ENCODE results near the gene ERMP1.

The ERMP1 gene

GRCh38 chr9:5773324-5773999 is 59.5 kb downstream of the ERMP1 start:
- Histone ChIP-seq H4K20me1 (ENCODE audit: insufficient read depth, low read length) (no peaks in the 10 kb centered on the region), H3K27ac (ENCODE audit: low read depth, low read length, poor library complexity, severe bottlenecking) (no peak overlapping the region), H3K36me3 (ENCODE audit: insufficient read depth, low read length) (peaks cover 99% of the 10 kb centered on the region), H3F3A (ENCODE audit: insufficient read depth, low read length) (no peaks in the 10 kb centered on the region), H3K4me1 (ENCODE audit: insufficient read depth, low read length, severe bottlenecking) (no peaks in the 10 kb centered on the region), H3K9me2 (ENCODE audit: low read depth, low read length) (no peaks in the 10 kb centered on the region), H3K79me2 (ENCODE audit: insufficient read depth, low read length) (no peaks in the 10 kb centered on the region), H3K27me3 (ENCODE audit: insufficient read depth, low read length) (no peaks in the 10 kb centered on the region), H2AFZ (ENCODE audit: low read length) (no peak overlapping the region), H3K4me3 (ENCODE audit: low read depth, low read length, poor library complexity, severe bottlenecking) (no peak overlapping the region), H3K9ac (ENCODE audit: low read length) (no peak overlapping the region), H3K9me3 (ENCODE audit: low read length) (peaks cover 13% of the 10 kb centered on the region), H3K4me2 (ENCODE audit: low read length) (no peak overlapping the region)
- TF ChIP-seq, protein P1, sequence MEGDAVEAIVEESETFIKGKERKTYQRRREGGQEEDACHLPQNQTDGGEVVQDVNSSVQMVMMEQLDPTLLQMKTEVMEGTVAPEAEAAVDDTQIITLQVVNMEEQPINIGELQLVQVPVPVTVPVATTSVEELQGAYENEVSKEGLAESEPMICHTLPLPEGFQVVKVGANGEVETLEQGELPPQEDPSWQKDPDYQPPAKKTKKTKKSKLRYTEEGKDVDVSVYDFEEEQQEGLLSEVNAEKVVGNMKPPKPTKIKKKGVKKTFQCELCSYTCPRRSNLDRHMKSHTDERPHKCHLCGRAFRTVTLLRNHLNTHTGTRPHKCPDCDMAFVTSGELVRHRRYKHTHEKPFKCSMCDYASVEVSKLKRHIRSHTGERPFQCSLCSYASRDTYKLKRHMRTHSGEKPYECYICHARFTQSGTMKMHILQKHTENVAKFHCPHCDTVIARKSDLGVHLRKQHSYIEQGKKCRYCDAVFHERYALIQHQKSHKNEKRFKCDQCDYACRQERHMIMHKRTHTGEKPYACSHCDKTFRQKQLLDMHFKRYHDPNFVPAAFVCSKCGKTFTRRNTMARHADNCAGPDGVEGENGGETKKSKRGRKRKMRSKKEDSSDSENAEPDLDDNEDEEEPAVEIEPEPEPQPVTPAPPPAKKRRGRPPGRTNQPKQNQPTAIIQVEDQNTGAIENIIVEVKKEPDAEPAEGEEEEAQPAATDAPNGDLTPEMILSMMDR (IDR thresholded peaks at IDR 0.05; ENCODE audit: low read length) = peak; percentile 41; the same call in 1 of the 2 replicates
- no peak for TF ChIP-seq EZH2 (IDR thresholded peaks at IDR 0.05; ENCODE audit: borderline replicate concordance, low read length)

DNA sequence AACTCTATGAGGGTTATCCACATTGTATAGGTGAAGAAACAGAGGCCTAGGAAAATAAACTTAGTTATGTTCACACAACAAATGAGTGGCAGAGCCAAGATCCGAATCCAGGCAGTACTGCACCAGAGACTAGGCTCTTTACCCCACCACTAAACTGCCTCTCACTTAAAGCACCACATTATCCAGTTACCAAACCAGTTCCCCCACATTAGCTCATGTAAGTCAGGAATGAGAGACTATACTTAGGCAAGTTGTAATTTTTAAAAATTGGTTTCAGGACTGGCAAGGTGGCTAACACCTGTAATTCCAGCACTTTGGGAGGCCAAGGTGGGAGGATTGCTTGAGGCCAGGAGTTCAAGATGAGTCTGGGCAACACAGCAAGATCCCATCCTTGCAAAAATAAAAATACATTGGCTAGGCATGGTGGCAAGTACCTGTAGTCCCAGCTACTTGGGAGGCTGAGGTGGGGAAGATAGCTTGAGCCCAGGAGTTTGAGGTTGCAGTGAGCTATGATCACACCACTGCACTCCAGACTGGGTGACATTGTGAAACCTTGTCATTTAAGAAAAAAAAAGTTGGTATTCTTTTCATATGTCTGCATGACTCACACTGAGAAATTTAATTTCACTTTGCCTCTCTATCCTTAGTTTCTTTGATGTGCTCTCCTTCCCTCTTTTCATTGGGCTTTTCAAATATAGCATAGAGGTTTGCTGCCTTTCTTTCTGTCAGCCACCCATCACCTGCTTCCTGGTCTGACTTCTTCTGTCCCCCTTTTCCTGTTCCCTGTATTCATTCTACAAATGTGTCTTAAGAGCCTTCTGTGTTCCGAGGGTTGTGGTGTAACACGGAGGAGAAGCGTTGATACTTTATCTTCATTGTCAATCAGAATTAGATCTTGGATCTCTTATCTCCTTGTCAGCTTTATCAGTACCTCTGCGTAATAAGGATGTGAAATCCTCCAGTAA is 64.7 kb downstream of the ERMP1 start:
- Histone ChIP-seq H3K27ac (ENCODE audit: low read depth, low read length, poor library complexity, severe bottlenecking) (no peak overlapping the region), H3K4me1 (ENCODE audit: insufficient read depth, low read length, severe bottlenecking) (peaks cover 20% of the 10 kb centered on the region), H3K27me3 (ENCODE audit: insufficient read depth, low read length) (no peaks in the 10 kb centered on the region), H3K36me3 (ENCODE audit: insufficient read depth, low read length) (peaks cover 97% of the 10 kb centered on the region), H4K20me1 (ENCODE audit: insufficient read depth, low read length) (no peaks in the 10 kb centered on the region), H2AFZ (ENCODE audit: low read length) (no peak overlapping the region), H3K9ac (ENCODE audit: low read length) (no peak overlapping the region), H3K9me2 (ENCODE audit: low read depth, low read length) (no peaks in the 10 kb centered on the region), H3F3A (ENCODE audit: insufficient read depth, low read length) (no peaks in the 10 kb centered on the region; the same call in 1 of the 2 replicates), H3K4me2 (ENCODE audit: low read length) (no peak overlapping the region), H3K79me2 (ENCODE audit: insufficient read depth, low read length) (no peaks in the 10 kb centered on the region), H3K9me3 (ENCODE audit: low read length) (no peaks in the 10 kb centered on the region), H3K4me3 (ENCODE audit: low read depth, low read length, poor library complexity, severe bottlenecking) (no peak overlapping the region)
- TF ChIP-seq, protein P1 (IDR thresholded peaks at IDR 0.05; ENCODE audit: low read length) = no peak

DNA sequence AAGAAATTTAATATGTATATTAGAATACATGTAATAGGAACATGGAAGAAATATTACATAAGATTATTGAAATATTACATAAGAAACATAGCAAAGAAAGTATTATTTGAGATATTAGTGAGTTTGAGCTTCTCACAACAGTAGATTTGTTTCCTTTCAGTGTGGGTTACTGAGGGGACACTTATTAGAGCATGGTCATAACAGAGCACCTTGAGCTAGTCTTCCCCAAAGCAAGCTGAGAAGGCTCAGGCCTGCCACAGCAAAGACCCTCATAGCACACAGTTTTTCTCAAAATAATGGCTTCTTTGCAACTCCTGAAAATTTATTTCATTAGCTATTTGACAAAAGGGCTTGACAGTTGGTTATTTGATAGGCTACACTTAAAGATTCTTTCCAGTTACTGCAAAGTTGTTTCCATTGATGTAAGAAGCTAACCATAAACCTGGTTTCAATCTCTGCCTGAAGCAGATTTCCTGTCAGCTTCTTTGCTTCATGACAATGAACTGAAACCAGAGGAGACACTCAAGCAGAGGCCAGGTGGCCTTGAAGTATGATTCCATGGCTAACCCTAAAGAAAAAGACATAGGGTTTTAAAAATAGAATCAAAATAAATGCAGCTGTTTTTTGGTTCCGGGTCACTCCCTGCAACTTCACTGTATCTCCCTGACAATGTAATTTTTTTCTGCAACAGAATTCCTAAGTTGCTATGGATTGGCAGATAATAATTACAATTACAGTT is 68.6 kb downstream of the ERMP1 start:
- H2AFZ ChIP-seq (ENCODE audit: low read length) = no peak overlapping the region
- TF ChIP-seq, protein P1 (IDR thresholded peaks at IDR 0.05; ENCODE audit: low read length) = no peak
- no peak for TF ChIP-seq EZH2 (IDR thresholded peaks at IDR 0.05; ENCODE audit: borderline replicate concordance, low read length)
- H3K9me2 ChIP-seq (ENCODE audit: low read depth, low read length) = no peaks in the 10 kb centered on the region
- H3K4me3 ChIP-seq (ENCODE audit: low read depth, low read length, poor library complexity, severe bottlenecking) = no peak overlapping the region
- H3K27ac ChIP-seq (ENCODE audit: low read depth, low read length, poor library complexity, severe bottlenecking) = peak overlapping the region; percentile 82
- peak overlapping the region; percentile 2; the same call in 1 of the 2 replicates for H3K9ac ChIP-seq (ENCODE audit: low read length)
- H3K4me2 ChIP-seq (ENCODE audit: low read length) = no peak overlapping the region
- no peaks in the 10 kb centered on the region for H4K20me1 ChIP-seq (ENCODE audit: insufficient read depth, low read length)
- peaks cover 3% of the 10 kb centered on the region; the same call in 1 of the 2 replicates for H3F3A ChIP-seq (ENCODE audit: insufficient read depth, low read length)
- peaks cover 95% of the 10 kb centered on the region for H3K36me3 ChIP-seq (ENCODE audit: insufficient read depth, low read length)
- no peaks in the 10 kb centered on the region for H3K79me2 ChIP-seq (ENCODE audit: insufficient read depth, low read length)
- peaks cover 22% of the 10 kb centered on the region for H3K4me1 ChIP-seq (ENCODE audit: insufficient read depth, low read length, severe bottlenecking)
- no peaks in the 10 kb centered on the region for H3K27me3 ChIP-seq (ENCODE audit: insufficient read depth, low read length)
- H3K9me3 ChIP-seq (ENCODE audit: low read length) = no peaks in the 10 kb centered on the region
